ENCODE data around the gene UCK2. TPM values are rescaled to one million over a fixed set of nuclear protein-coding genes. Genes with fewer than 3 reads are reported as not detected.

UCK2 gene
- polyA plus RNA-seq, 2 of the 4 experiments (the other 2 are of a cell fraction): 72.4 to 98.9 TPM

DNA sequence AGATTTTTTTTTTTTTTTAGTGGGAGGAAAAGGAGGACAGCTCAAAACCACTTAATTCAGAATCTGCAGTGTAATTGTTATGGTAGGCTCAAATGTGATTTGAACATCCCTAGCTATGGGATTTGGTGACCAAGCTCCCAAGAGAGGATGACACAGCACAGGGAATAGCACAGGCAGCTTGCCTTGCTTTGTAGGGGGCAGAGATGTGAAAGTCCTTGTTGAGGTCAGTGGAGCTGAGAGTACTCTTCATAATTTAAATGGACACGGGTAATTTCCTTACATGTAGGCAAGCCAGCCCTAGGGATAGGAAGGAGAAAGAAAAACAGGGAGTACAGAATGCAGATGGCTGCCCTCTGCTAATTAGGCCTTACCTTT is 3.2 kb upstream of the UCK2 start:
- no peak for DNase-seq (ENCODE audit: low read depth in 1 of 2, low spot score in 1 of 2)
- Histone ChIP-seq H3K4me2 (no peak overlapping the region), H3K27ac (no peak overlapping the region), H3K4me1 (peaks cover 5% of the 10 kb centered on the region; the same call in 2 of the 3 replicates), H3K4me3 (no peak overlapping the region), H3K9me3 (no peaks in the 10 kb centered on the region)
- ChIA-PET POLR2A (interaction anchor here (0.5 kb wide), 1 partner anchor 163 kb away, joined by 3 read pairs; no protein-coding TSS in a partner anchor), CTCF (interaction anchor here (1.4 kb wide), 1 partner anchor 15 kb away, joined by 3 read pairs; no protein-coding TSS in a partner anchor)
- no peak for FAIRE-seq
- WGBS (ENCODE audit: missing lambda C conversion rate): 70% methylated on average over 1 of the region's 1 CpG
- no peak for ATAC-seq
- TF ChIP-seq BHLHE40 (IDR thresholded peaks at IDR 0.05; ENCODE audit: low read depth, low read length) (no peak), ZNF302 (CRISPR knock-in tag; IDR thresholded peaks at IDR 0.05) (no peak), POLR2A (IDR thresholded peaks at IDR 0.05; ENCODE audit: low read length) (no peak), SREBF2 (IDR thresholded peaks at IDR 0.05) (no peak), TP53 (CRISPR knock-in tag; IDR thresholded peaks at IDR 0.05) (no peak), FOSB (CRISPR knock-in tag; IDR thresholded peaks at IDR 0.05) (no peak), MAFK (IDR thresholded peaks at IDR 0.05; ENCODE audit: partially characterized antibody) (no peak), MAZ (IDR thresholded peaks at IDR 0.05; ENCODE audit: borderline replicate concordance, low read depth, low read length) (no peak), HOXB5 (CRISPR knock-in tag; IDR thresholded peaks at IDR 0.05) (no peak)
- TF ChIP-seq, protein P1, sequence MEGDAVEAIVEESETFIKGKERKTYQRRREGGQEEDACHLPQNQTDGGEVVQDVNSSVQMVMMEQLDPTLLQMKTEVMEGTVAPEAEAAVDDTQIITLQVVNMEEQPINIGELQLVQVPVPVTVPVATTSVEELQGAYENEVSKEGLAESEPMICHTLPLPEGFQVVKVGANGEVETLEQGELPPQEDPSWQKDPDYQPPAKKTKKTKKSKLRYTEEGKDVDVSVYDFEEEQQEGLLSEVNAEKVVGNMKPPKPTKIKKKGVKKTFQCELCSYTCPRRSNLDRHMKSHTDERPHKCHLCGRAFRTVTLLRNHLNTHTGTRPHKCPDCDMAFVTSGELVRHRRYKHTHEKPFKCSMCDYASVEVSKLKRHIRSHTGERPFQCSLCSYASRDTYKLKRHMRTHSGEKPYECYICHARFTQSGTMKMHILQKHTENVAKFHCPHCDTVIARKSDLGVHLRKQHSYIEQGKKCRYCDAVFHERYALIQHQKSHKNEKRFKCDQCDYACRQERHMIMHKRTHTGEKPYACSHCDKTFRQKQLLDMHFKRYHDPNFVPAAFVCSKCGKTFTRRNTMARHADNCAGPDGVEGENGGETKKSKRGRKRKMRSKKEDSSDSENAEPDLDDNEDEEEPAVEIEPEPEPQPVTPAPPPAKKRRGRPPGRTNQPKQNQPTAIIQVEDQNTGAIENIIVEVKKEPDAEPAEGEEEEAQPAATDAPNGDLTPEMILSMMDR (IDR thresholded peaks at IDR 0.05): no peak
- TF ChIP-seq, protein P2, sequence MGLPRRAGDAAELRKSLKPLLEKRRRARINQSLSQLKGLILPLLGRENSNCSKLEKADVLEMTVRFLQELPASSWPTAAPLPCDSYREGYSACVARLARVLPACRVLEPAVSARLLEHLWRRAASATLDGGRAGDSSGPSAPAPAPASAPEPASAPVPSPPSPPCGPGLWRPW (IDR thresholded peaks at IDR 0.05): no peak
- TF ChIP-seq, protein P3, sequence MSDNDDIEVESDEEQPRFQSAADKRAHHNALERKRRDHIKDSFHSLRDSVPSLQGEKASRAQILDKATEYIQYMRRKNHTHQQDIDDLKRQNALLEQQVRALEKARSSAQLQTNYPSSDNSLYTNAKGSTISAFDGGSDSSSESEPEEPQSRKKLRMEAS (IDR thresholded peaks at IDR 0.05): no peak
- TF ChIP-seq, protein P4, sequence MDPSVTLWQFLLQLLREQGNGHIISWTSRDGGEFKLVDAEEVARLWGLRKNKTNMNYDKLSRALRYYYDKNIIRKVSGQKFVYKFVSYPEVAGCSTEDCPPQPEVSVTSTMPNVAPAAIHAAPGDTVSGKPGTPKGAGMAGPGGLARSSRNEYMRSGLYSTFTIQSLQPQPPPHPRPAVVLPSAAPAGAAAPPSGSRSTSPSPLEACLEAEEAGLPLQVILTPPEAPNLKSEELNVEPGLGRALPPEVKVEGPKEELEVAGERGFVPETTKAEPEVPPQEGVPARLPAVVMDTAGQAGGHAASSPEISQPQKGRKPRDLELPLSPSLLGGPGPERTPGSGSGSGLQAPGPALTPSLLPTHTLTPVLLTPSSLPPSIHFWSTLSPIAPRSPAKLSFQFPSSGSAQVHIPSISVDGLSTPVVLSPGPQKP (IDR thresholded peaks at IDR 0.05; ENCODE audit: low read depth, low read length): no peak
- TF ChIP-seq, protein P5, sequence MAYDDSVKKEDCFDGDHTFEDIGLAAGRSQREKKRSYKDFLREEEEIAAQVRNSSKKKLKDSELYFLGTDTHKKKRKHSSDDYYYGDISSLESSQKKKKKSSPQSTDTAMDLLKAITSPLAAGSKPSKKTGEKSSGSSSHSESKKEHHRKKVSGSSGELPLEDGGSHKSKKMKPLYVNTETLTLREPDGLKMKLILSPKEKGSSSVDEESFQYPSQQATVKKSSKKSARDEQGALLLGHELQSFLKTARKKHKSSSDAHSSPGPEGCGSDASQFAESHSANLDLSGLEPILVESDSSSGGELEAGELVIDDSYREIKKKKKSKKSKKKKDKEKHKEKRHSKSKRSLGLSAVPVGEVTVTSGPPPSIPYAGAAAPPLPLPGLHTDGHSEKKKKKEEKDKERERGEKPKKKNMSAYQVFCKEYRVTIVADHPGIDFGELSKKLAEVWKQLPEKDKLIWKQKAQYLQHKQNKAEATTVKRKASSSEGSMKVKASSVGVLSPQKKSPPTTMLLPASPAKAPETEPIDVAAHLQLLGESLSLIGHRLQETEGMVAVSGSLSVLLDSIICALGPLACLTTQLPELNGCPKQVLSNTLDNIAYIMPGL (CRISPR knock-in tag; IDR thresholded peaks at IDR 0.05; ENCODE audit: borderline replicate concordance): no peak

DNA sequence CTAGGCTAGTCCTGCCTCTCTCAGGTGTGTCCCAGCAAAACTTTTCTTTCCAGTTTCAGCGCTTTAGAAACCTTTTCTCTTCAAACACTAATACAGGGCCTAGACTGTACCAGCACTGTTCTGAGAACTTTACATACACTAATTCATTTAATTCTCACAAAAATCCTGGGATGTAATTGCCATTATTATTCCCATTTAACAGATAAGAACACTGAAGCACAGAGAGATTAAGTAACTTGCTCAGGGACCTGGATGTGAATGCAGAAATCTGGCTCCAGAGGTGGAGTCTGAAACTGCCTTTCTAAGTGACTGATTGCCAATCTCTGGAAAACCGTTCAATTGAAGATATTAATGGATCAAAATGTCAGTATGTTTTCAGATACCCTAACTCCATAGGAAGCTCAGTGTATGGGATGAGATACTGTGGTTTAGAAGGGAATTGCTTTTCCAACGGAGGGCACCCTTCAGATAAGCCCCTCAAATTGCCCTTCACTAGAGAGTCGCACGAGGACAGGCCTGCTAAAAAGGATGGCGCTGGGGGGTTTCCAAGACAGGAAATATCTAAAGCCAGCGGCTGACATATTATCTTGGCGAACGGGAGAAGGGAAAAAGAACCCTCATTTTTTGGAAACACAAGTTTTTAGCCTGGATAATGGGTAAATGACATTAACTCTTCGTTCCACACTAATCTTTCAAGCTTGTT is 698 bp upstream of the UCK2 start:
- Histone ChIP-seq H3K9me3 (no peaks in the 10 kb centered on the region), H3K4me3 (peak overlapping the region; percentile 86), H3K4me1 (peaks cover 12% of the 10 kb centered on the region), H3K4me2 (peak overlapping the region; percentile 92), H3K27ac (peak overlapping the region; percentile 83 to 94)
- CTCF ChIA-PET: no interaction called here
- DNase-seq (ENCODE audit: low read depth in 1 of 2, low spot score in 1 of 2): no peak
- no peak for ATAC-seq
- TF ChIP-seq CBX8 (IDR thresholded peaks at IDR 0.05) (no peak), HDAC2 (IDR thresholded peaks at IDR 0.05) (no peak), TP53 (CRISPR knock-in tag; IDR thresholded peaks at IDR 0.05) (no peak), CHD4 (IDR thresholded peaks at IDR 0.05; ENCODE audit: borderline replicate concordance) (no peak), HOXB5 (CRISPR knock-in tag; IDR thresholded peaks at IDR 0.05) (no peak), EHF (CRISPR knock-in tag; IDR thresholded peaks at IDR 0.05) (no peak), JUN (IDR thresholded peaks at IDR 0.05) (no peak), KDM1A (IDR thresholded peaks at IDR 0.05; ENCODE audit: low read depth) (no peak)
- TF ChIP-seq, protein P6, sequence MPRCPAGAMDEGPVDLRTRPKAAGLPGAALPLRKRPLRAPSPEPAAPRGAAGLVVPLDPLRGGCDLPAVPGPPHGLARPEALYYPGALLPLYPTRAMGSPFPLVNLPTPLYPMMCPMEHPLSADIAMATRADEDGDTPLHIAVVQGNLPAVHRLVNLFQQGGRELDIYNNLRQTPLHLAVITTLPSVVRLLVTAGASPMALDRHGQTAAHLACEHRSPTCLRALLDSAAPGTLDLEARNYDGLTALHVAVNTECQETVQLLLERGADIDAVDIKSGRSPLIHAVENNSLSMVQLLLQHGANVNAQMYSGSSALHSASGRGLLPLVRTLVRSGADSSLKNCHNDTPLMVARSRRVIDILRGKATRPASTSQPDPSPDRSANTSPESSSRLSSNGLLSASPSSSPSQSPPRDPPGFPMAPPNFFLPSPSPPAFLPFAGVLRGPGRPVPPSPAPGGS (IDR thresholded peaks at IDR 0.05): no peak
- TF ChIP-seq, protein P3 (IDR thresholded peaks at IDR 0.05): no peak
- TF ChIP-seq, protein P7, sequence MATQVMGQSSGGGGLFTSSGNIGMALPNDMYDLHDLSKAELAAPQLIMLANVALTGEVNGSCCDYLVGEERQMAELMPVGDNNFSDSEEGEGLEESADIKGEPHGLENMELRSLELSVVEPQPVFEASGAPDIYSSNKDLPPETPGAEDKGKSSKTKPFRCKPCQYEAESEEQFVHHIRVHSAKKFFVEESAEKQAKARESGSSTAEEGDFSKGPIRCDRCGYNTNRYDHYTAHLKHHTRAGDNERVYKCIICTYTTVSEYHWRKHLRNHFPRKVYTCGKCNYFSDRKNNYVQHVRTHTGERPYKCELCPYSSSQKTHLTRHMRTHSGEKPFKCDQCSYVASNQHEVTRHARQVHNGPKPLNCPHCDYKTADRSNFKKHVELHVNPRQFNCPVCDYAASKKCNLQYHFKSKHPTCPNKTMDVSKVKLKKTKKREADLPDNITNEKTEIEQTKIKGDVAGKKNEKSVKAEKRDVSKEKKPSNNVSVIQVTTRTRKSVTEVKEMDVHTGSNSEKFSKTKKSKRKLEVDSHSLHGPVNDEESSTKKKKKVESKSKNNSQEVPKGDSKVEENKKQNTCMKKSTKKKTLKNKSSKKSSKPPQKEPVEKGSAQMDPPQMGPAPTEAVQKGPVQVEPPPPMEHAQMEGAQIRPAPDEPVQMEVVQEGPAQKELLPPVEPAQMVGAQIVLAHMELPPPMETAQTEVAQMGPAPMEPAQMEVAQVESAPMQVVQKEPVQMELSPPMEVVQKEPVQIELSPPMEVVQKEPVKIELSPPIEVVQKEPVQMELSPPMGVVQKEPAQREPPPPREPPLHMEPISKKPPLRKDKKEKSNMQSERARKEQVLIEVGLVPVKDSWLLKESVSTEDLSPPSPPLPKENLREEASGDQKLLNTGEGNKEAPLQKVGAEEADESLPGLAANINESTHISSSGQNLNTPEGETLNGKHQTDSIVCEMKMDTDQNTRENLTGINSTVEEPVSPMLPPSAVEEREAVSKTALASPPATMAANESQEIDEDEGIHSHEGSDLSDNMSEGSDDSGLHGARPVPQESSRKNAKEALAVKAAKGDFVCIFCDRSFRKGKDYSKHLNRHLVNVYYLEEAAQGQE (IDR thresholded peaks at IDR 0.05): no peak
- FAIRE-seq: no peak
- WGBS (ENCODE audit: missing lambda C conversion rate): 62% methylated on average over 10 of the region's 10 CpGs
- POLR2A ChIA-PET: interaction anchor here (4.0 kb wide), 1 partner anchor 58 kb away, joined by 31 read pairs; the partner anchor contains the start of gene TMCO1

Data from A549 (cell line).